OCI-M2 (cell line): ENCODE results near the gene CASP8AP2.
"Not testable (repeated sequence)": the region's sequence is repeated elsewhere in the genome, so short reads cannot be mapped to it uniquely, and the experiment has no call there.

Source experiments
- DNase-seq: peaks from one replicate; lab custom pipeline; 2025; ENCODE audit not compliant: unreplicated experiment; lab: John Stamatoyannopoulos, UW

Gene CASP8AP2

GRCh38 chr6:89886378-89887120 lies 56.9 kb downstream of the CASP8AP2 start:
- no peak for DNase-seq

DNA sequence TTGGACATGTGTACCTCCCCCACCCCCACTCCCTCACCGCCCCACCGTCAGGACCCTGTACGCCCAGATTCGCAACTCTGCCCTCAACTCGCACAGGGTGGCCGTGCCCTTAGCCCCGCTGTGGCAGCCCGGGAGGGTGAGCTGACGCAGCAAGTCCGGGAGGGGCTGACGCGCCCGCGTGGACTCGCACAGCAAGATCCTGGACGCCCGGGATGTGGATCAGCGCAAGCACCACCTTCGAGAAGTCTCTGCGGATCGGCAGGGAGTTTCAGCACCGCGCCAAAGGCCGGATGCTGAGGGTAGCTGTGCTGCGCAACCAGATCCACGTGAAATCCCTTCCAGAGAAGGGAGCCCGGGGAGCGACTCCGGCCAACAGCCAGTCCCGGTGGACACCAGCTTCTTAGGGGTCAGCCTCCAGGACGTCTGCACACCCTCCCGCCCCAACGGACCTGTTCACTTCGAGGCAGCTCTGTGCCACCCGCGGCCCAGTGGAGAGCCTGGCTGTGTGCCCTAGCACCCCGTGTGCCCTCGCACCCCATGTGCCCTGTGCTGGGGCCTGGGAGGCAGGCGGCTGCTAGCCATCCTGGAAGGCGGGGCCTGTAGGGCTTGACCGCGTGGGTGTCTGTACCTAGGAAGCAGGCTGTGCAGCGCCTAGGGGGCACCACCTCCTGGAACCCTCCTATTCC lies 57.9 kb downstream of the CASP8AP2 start:
- no peak for DNase-seq

DNA sequence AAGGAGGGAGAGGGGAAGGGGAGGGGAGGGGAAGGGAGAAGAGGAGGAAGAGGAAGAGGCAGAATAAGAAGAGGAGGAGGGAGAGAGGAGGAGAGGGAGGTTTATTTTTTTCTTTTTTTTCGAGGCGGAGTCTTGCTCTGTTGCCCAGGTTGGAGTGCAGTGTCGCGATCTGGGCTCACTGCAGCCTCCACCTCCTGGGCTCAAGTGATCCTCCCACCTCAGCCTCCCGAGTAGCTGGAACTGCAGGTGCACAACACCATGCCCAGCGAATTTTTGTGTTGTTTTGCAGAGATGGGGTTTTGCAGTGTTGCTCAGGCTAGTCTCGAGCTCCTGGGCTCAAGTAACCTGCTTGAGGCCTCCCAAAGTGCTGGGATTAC lies 58.4 kb downstream of the CASP8AP2 start:
- DNase-seq = no peak

DNA sequence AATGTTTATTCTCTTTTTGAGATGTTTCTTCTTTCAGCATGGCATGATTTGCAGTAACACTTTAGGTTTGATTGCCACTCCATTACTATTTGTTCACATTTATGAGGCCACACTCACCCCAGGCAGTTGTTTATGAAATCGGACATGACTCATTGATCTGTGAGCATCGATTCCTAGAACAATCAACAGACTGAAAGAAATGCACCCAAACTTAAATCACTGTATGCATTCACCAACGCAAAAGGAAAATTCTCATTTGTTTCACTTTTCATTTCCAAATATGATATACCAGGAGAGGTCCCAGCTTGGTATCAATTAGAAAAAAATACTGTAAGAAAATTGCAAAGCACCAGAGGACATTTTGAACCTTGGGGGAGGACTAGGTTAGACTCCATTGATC lies 59.2 kb downstream of the CASP8AP2 start:
- no peak for DNase-seq

- DNase-seq = not testable (repeated sequence)
Measured at GRCh38 chr6:89890845-89891528, 61.3 kb downstream of the CASP8AP2 start.

- not testable (repeated sequence) for DNase-seq
Measured at GRCh38 chr6:89892577-89892976, 62.9 kb downstream of the CASP8AP2 start.

GRCh38 chr6:89894169-89894568 lies 64.5 kb downstream of the CASP8AP2 start, which contains the start of gene GJA10:
TSS of gene GJA10 (plus strand) at chr6:89894469. CDS start at chr6:89894469, 0 bp downstream.
- DNase-seq = no peak

GRCh38 chr6:89895276-89895874 lies 65.7 kb downstream of the CASP8AP2 start:
- DNase-seq = peak; percentile 55

- DNase-seq = not testable (repeated sequence)
Measured at GRCh38 chr6:89910001-89910901, 80.6 kb downstream of the CASP8AP2 start.

DNA sequence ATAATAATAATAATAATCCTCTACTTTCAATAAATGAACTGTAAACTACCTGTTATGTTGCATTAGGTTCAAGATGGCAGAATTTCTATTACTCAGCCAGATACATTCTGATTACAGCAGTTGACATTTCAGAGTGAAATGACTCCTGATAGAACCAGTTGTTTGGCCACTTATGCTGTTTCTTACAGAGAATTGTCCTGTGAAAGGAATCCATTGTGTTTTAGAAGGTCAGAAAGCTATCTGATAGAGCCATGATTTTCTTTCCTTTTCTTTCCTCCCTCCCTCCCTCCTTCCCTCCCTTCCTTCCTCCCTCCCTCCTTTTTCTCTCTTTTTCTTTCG lies 81.2 kb downstream of the CASP8AP2 start:
- no peak for DNase-seq

DNA sequence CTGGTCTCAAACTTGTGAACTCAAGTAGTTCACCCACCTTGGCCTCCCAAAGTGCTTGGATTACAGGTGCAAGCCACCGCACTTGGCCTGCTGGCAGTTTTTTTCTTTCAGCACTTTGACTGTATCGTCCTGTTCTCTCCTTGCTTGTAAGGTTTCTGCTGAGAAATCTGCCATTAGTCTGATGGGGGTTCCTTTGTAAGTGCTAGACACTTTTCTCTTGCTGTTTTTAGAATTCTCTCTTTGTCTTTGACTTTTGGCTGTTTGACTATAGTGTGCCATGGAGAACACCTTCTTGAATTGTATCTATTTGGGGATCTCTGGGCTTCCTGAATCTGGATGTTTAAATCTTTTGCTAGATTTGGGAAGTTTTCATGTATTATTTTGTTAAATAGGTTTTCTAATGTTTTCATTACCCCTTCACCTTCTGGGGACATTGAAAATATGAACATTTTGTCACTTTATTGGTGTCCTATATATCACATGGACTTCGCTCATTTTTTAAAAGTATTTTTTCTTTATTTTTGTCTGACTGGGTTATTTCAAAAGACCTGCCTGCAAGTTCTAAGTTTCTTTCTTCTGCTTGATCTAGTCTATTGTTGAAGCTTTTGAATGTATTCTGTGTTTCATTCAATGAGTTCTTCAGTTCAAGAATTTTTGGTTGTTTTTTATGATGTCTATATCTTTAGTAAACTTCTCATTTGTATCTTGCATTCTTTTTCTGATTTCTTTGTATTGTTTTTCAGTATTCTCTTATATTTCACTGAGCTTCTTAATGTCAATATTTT lies 86.6 kb downstream of the CASP8AP2 start:
- no peak for DNase-seq

- DNase-seq = no peak
Measured at GRCh38 chr6:89917216-89917615, 87.5 kb downstream of the CASP8AP2 start.

DNA sequence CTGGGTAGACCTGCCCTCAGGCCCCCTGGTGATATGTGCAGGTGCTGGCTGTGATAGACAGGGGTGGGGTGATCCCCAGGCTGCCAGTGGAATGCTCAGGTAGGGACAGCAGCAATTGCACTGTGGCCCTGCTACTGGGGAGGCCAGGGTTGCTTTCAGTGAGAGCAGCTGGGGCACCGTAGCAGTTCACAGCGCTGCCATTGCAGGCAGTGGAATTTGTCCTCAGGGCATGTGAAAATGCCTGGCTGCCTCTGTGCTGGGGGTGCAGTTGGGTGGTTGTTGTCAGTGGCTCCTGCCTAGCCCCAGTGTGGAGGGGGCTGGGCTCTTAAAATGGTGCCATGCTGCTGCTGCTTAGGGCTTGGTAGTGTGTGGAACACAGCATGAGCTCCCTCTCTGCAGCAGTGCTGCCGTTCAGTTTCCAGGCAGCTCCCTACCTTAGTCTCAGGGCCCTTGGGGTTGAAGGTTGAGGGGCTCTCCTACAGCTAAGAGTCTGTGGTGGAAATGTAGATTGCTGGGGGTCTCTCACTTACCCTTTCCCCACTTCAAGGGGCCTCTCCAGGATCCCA lies 88.2 kb downstream of the CASP8AP2 start:
- no peak for DNase-seq
